Sigmoid colon (tissue), 7 donors: Measurements from ENCODE around the gene ADAMTS12. TPM values are rescaled to one million over a fixed set of nuclear protein-coding genes. Genes with fewer than 3 reads are reported as not detected.

Experiments
- DNase-seq: peaks from one replicate; pipeline ENCODE4 v3.0.0-alpha.2; 2019
- H3K27ac ChIP-seq, 4 donors: fragments of 200-600 bp; sonication (generic); one replicate each; pipeline ENCODE4 v1.5.1; 2016 to 2019; ENCODE audit warnings: mild to moderate bottlenecking in 1 of 4
- H3K27me3 ChIP-seq, 3 donors: fragments of 200-600 bp; sonication (generic); one replicate each; pipeline ENCODE4 v1.5.1; 2019; ENCODE audit warnings: mild to moderate bottlenecking in 1 of 3
- H3K36me3 ChIP-seq, 4 donors: fragments of 200-600 bp; sonication (generic); one replicate each; pipeline ENCODE4 v1.5.1; 2016 to 2019
- H3K4me1 ChIP-seq, 4 donors: fragments of 200-600 bp; sonication (generic); one replicate each; pipeline ENCODE4 v1.5.1; 2017 to 2019
- H3K4me3 ChIP-seq, 4 donors: fragments of 200-600 bp; sonication (generic); one replicate each; pipeline ENCODE4 v1.5.1; 2017 to 2019; ENCODE audit warnings: mild to moderate bottlenecking in 2 of 4, moderate library complexity in 1 of 4
- H3K9me3 ChIP-seq, 4 donors: fragments of 200-600 bp in 3 of 4; sonication (generic) in 3 of 4; one replicate each; pipeline versions ENCODE4 v1.5.1 to v1.6.1; 2013 to 2019
- EP300 ChIP-seq, 4 donors: sonication (generic); formaldehyde crosslinking; IDR thresholded peaks; one replicate each; pipeline ENCODE4 v1.6.1; 2017; ENCODE audit warnings: antibody characterized with exemption in 4 of 4
- POLR2A ChIP-seq, 2 donors: fragments of 450-650 bp; IDR thresholded peaks; one replicate each; pipeline ENCODE4 v1.6.1; 2016; ENCODE audit warnings: antibody characterized with exemption in 2 of 2, mild to moderate bottlenecking in 2 of 2, moderate library complexity in 2 of 2
- POLR2AphosphoS5 ChIP-seq, 4 donors: sonication (generic); formaldehyde crosslinking; IDR thresholded peaks; one replicate each; pipeline ENCODE4 v1.6.1; 2017; ENCODE audit warnings: antibody characterized with exemption in 4 of 4
- WGBS, 2 donors: extraction: QIAGEN DNeasy Blood & Tissue Kit; methylation state at CpG; one replicate each; pipeline ENCODE4 v1.1.7; 2013; 5-methylcytosine and 5-hydroxymethylcytosine counted together
- intact Hi-C: fragments of 100-400 bp; cut with DNase I; formaldehyde crosslinking; loops from one replicate; pipeline ENCODE4 v1.15.1; 2023
- polyA plus RNA-seq, 3 donors: library from polyadenylated mRNA; stranded (reverse); fragments of 200-250 nt; gene quantifications; one replicate each; pipeline ENCODE4 v1.2.3, GENCODE V29; 2013
- total RNA-seq, 4 donors: library from RNA; depleted of rRNA; stranded (reverse); fragments of >200 nt; gene quantifications; one replicate each; pipeline ENCODE4 v1.1.0, GENCODE V29; 2016
- TF ChIP-seq, protein P1 (sequence below), 4 experiments: fragments of 450-650 bp in 3 of 4; fragments of 200-600 bp in 1 of 4; IDR thresholded peaks; one replicate each; pipeline ENCODE4 v1.5.1; 2016 to 2019; ENCODE audit warnings: antibody characterized with exemption in 4 of 4, mild to moderate bottlenecking in 3 of 4, moderate library complexity in 2 of 4
- donor health status: healthy with polysubstance abuse.
- donor health status: Bipolar disorder and iron deficiency.
- donor health status: healthy.

ADAMTS12 gene
- total and polyA plus RNA-seq, 7 donors = 0.42 to 5.4 (median 2.7) TPM; not detected in 1

- TF ChIP-seq POLR2AphosphoS5 (IDR thresholded peaks at IDR 0.05) (no peak), POLR2A (IDR thresholded peaks at IDR 0.05) (no peak), EP300 (IDR thresholded peaks at IDR 0.05) (no peak)
- TF ChIP-seq, protein P1, sequence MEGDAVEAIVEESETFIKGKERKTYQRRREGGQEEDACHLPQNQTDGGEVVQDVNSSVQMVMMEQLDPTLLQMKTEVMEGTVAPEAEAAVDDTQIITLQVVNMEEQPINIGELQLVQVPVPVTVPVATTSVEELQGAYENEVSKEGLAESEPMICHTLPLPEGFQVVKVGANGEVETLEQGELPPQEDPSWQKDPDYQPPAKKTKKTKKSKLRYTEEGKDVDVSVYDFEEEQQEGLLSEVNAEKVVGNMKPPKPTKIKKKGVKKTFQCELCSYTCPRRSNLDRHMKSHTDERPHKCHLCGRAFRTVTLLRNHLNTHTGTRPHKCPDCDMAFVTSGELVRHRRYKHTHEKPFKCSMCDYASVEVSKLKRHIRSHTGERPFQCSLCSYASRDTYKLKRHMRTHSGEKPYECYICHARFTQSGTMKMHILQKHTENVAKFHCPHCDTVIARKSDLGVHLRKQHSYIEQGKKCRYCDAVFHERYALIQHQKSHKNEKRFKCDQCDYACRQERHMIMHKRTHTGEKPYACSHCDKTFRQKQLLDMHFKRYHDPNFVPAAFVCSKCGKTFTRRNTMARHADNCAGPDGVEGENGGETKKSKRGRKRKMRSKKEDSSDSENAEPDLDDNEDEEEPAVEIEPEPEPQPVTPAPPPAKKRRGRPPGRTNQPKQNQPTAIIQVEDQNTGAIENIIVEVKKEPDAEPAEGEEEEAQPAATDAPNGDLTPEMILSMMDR (IDR thresholded peaks at IDR 0.05) = no peak
- H3K27ac ChIP-seq = no peak overlapping the region
- H3K4me1 ChIP-seq = no peaks in the 10 kb centered on the region
- 31 to 60% methylated on average over 11 of the region's 11 CpGs for WGBS, 2 donors
- intact Hi-C loops = no loop called here
- DNase-seq = no peak
- H3K4me3 ChIP-seq = no peak overlapping the region
- peaks cover 0 to 7% (median 0%) of the 10 kb centered on the region in 4 donors for H3K36me3 ChIP-seq
- peaks cover 0 to 1% (median 0%) of the 10 kb centered on the region in 4 donors for H3K9me3 ChIP-seq
- H3K27me3 ChIP-seq = no peaks in the 10 kb centered on the region
Measured at GRCh38 chr5:33685873-33686755, 205.7 kb downstream of the ADAMTS12 start.

GRCh38 chr5:33684496-33685159 lies 207.2 kb downstream of the ADAMTS12 start:
- WGBS, 2 donors = 52 to 65% methylated on average over 7 of the region's 7 CpGs
- DNase-seq = no peak
- intact Hi-C loops = no loop called here
- H3K27me3 ChIP-seq = no peaks in the 10 kb centered on the region
- peaks cover 0 to 3% (median 0%) of the 10 kb centered on the region in 4 donors for H3K9me3 ChIP-seq
- TF ChIP-seq, protein P1 (IDR thresholded peaks at IDR 0.05) = no peak
- no peak for TF ChIP-seq EP300 (IDR thresholded peaks at IDR 0.05)
- TF ChIP-seq POLR2AphosphoS5 (IDR thresholded peaks at IDR 0.05) = no peak
- TF ChIP-seq POLR2A (IDR thresholded peaks at IDR 0.05) = no peak
- H3K4me1 ChIP-seq = no peaks in the 10 kb centered on the region
- no peak overlapping the region for H3K4me3 ChIP-seq
- peaks cover 0 to 7% (median 0%) of the 10 kb centered on the region in 4 donors for H3K36me3 ChIP-seq
- H3K27ac ChIP-seq = no peak overlapping the region

DNA sequence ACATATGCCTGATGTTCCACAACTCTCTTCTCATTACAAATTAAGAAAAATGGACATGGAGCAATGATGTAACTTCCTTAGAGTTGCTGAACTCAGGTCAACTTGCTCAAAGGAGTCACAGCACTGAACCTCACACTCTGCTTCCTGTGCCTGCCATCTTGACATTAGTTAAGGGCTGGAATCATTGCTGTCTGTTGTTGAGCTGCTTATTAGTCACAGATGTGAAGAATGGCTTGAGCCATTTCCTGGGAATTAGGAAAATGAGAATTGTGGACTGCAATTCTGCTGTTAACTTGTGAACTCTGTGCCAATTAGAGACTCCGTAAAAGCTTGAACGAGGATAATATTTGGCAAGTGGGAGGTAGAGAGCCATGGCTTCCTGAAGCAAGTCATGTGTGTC lies 212.0 kb downstream of the ADAMTS12 start:
- 79 to 84% methylated on average over 2 of the region's 2 CpGs for WGBS, 2 donors
- no peaks in the 10 kb centered on the region for H3K4me1 ChIP-seq
- H3K27me3 ChIP-seq = no peaks in the 10 kb centered on the region
- TF ChIP-seq POLR2A (IDR thresholded peaks at IDR 0.05) = no peak
- TF ChIP-seq, protein P1 (IDR thresholded peaks at IDR 0.05) = no peak
- TF ChIP-seq POLR2AphosphoS5 (IDR thresholded peaks at IDR 0.05) = no peak
- no peak for TF ChIP-seq EP300 (IDR thresholded peaks at IDR 0.05)
- peaks cover 0 to 7% (median 0%) of the 10 kb centered on the region in 4 donors for H3K36me3 ChIP-seq
- no peak for DNase-seq
- intact Hi-C loops = no loop called here
- no peak overlapping the region for H3K4me3 ChIP-seq
- H3K9me3 ChIP-seq = peaks cover 0 to 3% (median 0%) of the 10 kb centered on the region in 4 donors
- no peak overlapping the region for H3K27ac ChIP-seq

- no peak overlapping the region for H3K27ac ChIP-seq
- intact Hi-C loops = no loop called here
- no peaks in the 10 kb centered on the region for H3K27me3 ChIP-seq
- no peak for DNase-seq
- peaks cover 0 to under 1% (median 0%) of the 10 kb centered on the region in 4 donors for H3K9me3 ChIP-seq
- H3K36me3 ChIP-seq = no peaks in the 10 kb centered on the region
- H3K4me3 ChIP-seq = no peak overlapping the region
- H3K4me1 ChIP-seq = no peaks in the 10 kb centered on the region
- TF ChIP-seq POLR2AphosphoS5 (IDR thresholded peaks at IDR 0.05) (no peak), EP300 (IDR thresholded peaks at IDR 0.05) (no peak), POLR2A (IDR thresholded peaks at IDR 0.05) (no peak)
- TF ChIP-seq, protein P1 (IDR thresholded peaks at IDR 0.05) = no peak
- 50 to 68% methylated on average over 3 of the region's 3 CpGs for WGBS, 2 donors
Measured at GRCh38 chr5:33675958-33676464, 215.8 kb downstream of the ADAMTS12 start.
